Endothelial cell of umbilical vein (primary cell): ENCODE data around the gene PTPN22. TPM values are rescaled to one million over a fixed set of nuclear protein-coding genes. Genes with fewer than 3 reads are reported as not detected.

Experiments used
- BruUV-seq: library from RNA; stranded (reverse); fragments of 400-500 nt; replicated peaks from 2 replicates; lab custom pipeline; 2021; lab: Mats Ljungman, UMichigan
- CTCF ChIA-PET: fragments of 300-600, 350-600 bp; sonication (Branson Sonifier 250); formaldehyde crosslinking; loops from one replicate; lab custom pipeline; 2021; ENCODE audit warnings: antibody characterized with exemption, inconsistent platforms; lab: Charles Lee
- POLR2A ChIA-PET: fragments of 300-600, 350-600 bp; sonication (Branson Sonifier 250); formaldehyde crosslinking; loops from one replicate; lab custom pipeline; 2021; ENCODE audit warnings: antibody characterized with exemption, inconsistent platforms; lab: Charles Lee
- DNase-seq: peaks from one replicate; pipeline ENCODE4 v3.0.0-alpha.2; 2011; ENCODE audit warnings: low read depth, low spot score
- FAIRE-seq: peaks from 2 replicates; lab custom pipeline; 2011; peaks lifted over from hg19 to GRCh38; lab: Jason Lieb, UNC
- H2AFZ ChIP-seq: 2 replicates; pipeline ENCODE4 v1.6.0; 2012; ENCODE audit warnings: low read depth, low read length, control low read depth, inconsistent platforms
- H3K27ac ChIP-seq: 2 replicates; pipeline ENCODE4 v1.5.1; 2011; ENCODE audit warnings: low read depth, mild to moderate bottlenecking, control low read depth, low read length, moderate library complexity; ENCODE audit not compliant: insufficient read depth
- H3K27me3 ChIP-seq, 2 experiments: 2 replicates each; pipeline versions ENCODE4 v1.6.0 to v1.6.1; 2011; ENCODE audit warnings: low read length in 2 of 2, mixed read lengths in 1 of 2; ENCODE audit not compliant: control insufficient read depth in 2 of 2, insufficient read depth in 2 of 2
- H3K36me3 ChIP-seq, 2 experiments: 2 replicates in 1 of 2; 3 replicates in 1 of 2; pipeline ENCODE4 v1.5.1; 2011; ENCODE audit warnings: low read length in 2 of 2, mild to moderate bottlenecking in 1 of 2, moderate library complexity in 1 of 2; ENCODE audit not compliant: control insufficient read depth in 2 of 2, insufficient read depth in 2 of 2; ENCODE audit errors: extremely low read depth in 1 of 2
- H3K4me1 ChIP-seq: 3 replicates; pipeline ENCODE4 v1.5.1; 2011; ENCODE audit warnings: mild to moderate bottlenecking, low read length; ENCODE audit not compliant: control insufficient read depth, insufficient read depth; ENCODE audit errors: extremely low read depth
- H3K4me2 ChIP-seq: 2 replicates; pipeline ENCODE4 v1.6.1; 2011; ENCODE audit warnings: low read length, control low read depth, mixed read lengths; ENCODE audit not compliant: insufficient read depth
- H3K4me3 ChIP-seq, 3 experiments: fragments of 200-600 bp in 1 of 3; sonication (generic), shearing (Covaris generic) in 1 of 3; replicated peaks in 1 of 3; 2 replicates each; pipeline ENCODE4 v1.5.1; 2011 to 2016; ENCODE audit warnings: control low read depth in 3 of 3, low read length in 3 of 3, mild to moderate bottlenecking in 2 of 3, inconsistent platforms in 1 of 3, low read depth in 1 of 3, moderate library complexity in 1 of 3; ENCODE audit not compliant: insufficient read depth in 1 of 3
- H3K79me2 ChIP-seq: 2 replicates; pipeline ENCODE4 v1.6.0; 2012; ENCODE audit warnings: low read length, inconsistent platforms; ENCODE audit not compliant: control insufficient read depth, insufficient read depth
- H3K9ac ChIP-seq: replicated peaks from 2 replicates; pipeline ENCODE3; 2011; ENCODE audit warnings: low read length, control low read depth; ENCODE audit not compliant: insufficient read depth; ENCODE audit errors: extremely low read depth
- H3K9me1 ChIP-seq: replicated peaks from 3 replicates; pipeline ENCODE4 v1.6.0; 2011; ENCODE audit warnings: mild to moderate bottlenecking, low read length; ENCODE audit not compliant: control insufficient read depth, insufficient read depth; ENCODE audit errors: extremely low read depth
- H3K9me3 ChIP-seq: replicated peaks from 2 replicates; pipeline ENCODE4 v1.5.1; 2012; ENCODE audit warnings: low read length, inconsistent platforms; ENCODE audit not compliant: control insufficient read depth, insufficient read depth
- H4K20me1 ChIP-seq: replicated peaks from 2 replicates; pipeline ENCODE3; 2011; ENCODE audit warnings: mild to moderate bottlenecking, low read length; ENCODE audit not compliant: control insufficient read depth, insufficient read depth; ENCODE audit errors: extremely low read depth
- CTCF ChIP-seq, 2 donors: IDR thresholded peaks; 1 replicate in 1 of 2; 2 replicates in 1 of 2; pipeline ENCODE4 v1.5.1; 2011; ENCODE audit warnings: low read length in 2 of 2, mild to moderate bottlenecking in 2 of 2, moderate library complexity in 2 of 2, control low read depth in 1 of 2, inconsistent platforms in 1 of 2, low read depth in 1 of 2; ENCODE audit not compliant: insufficient read depth in 1 of 2; ENCODE audit errors: extremely low read depth in 1 of 2
- EZH2 ChIP-seq: IDR thresholded peaks from 2 replicates; pipeline ENCODE4 v1.6.1; 2012; ENCODE audit warnings: borderline replicate concordance, low read depth, mild to moderate bottlenecking, moderate library complexity, low read length, inconsistent platforms; ENCODE audit not compliant: severe bottlenecking
- FOS ChIP-seq: IDR thresholded peaks from 2 replicates; pipeline ENCODE4 v1.6.1; 2011; ENCODE audit warnings: mild to moderate bottlenecking, low read length, moderate library complexity, borderline replicate concordance; ENCODE audit not compliant: insufficient read depth
- GATA2 ChIP-seq: IDR thresholded peaks from 2 replicates; pipeline ENCODE4 v1.7.0; 2011; ENCODE audit warnings: low read depth, mild to moderate bottlenecking, moderate library complexity, mixed read lengths, low read length; ENCODE audit not compliant: insufficient read length, insufficient read depth
- JUN ChIP-seq: IDR thresholded peaks from 2 replicates; pipeline ENCODE4 v1.6.1; 2011; ENCODE audit warnings: borderline replicate concordance, low read depth; ENCODE audit not compliant: insufficient read length, insufficient read depth
- MAX ChIP-seq: IDR thresholded peaks from 2 replicates; pipeline ENCODE4 v1.6.1; 2011; ENCODE audit not compliant: insufficient read depth, insufficient read length
- MYC ChIP-seq: IDR thresholded peaks from one replicate; pipeline ENCODE4 v1.6.1; 2011; ENCODE audit warnings: mild to moderate bottlenecking, low read depth, low read length
- POLR2A ChIP-seq: IDR thresholded peaks from 2 replicates; pipeline ENCODE4 v1.6.1; 2012; ENCODE audit warnings: low read depth, mild to moderate bottlenecking, control low read depth, low read length
- POLR2AphosphoS5 ChIP-seq: IDR thresholded peaks from 2 replicates; pipeline ENCODE4 v1.6.1; 2012; ENCODE audit warnings: low read depth, mild to moderate bottlenecking, control low read depth, low read length, moderate library complexity; ENCODE audit not compliant: insufficient read depth
- dilution Hi-C: fragments of 300-500 bp; cut with MboI; formaldehyde crosslinking; loops from one replicate; pipeline ENCODE4 v1.15.0; 2019; ENCODE audit warnings: low sequenced_read_pairs; ENCODE audit not compliant: extremely low pct_ligation_motif_present
- intact Hi-C: fragments of 100-400 bp; cut with micrococcal nuclease; formaldehyde crosslinking; loops from one replicate; pipeline ENCODE4 v1.10.0; 2022
- polyA plus RNA-seq, 4 experiments: library from polyadenylated mRNA; depleted of rRNA in 3 of 4; stranded (reverse) in 3 of 4; unstranded in 1 of 4; fragments of >200 nt; gene quantifications; 2 replicates each; pipeline versions ENCODE4 v1.2.1 to v1.2.3, GENCODE V29; 2011 to 2012; ENCODE audit warnings: missing spikeins in 1 of 4
- total RNA-seq: library from RNA; stranded (reverse); gene quantifications from 2 replicates; pipeline ENCODE4 v1.2.3, GENCODE V29; 2021

PTPN22 gene
- total and polyA plus RNA-seq, 2 donors (not counting 3 experiments of a cell fraction or from before 2014, with no cell fraction given) = not detected

GRCh38 chr1:113859478-113860175 lies 11.9 kb downstream of the PTPN22 start:
- Histone ChIP-seq H3K27me3 (no peaks in the 10 kb centered on the region), H3K9me3 (no peaks in the 10 kb centered on the region), H2AFZ (peak overlapping the region; percentile 39), H3K4me1 (peaks cover 14% of the 10 kb centered on the region), H3K9ac (no peak overlapping the region), H3K79me2 (no peaks in the 10 kb centered on the region), H3K4me3 (no peak overlapping the region), H4K20me1 (no peaks in the 10 kb centered on the region), H3K27ac (peak overlapping the region; percentile 74), H3K9me1 (no peaks in the 10 kb centered on the region), H3K4me2 (no peak overlapping the region), H3K36me3 (no peaks in the 10 kb centered on the region)
- FAIRE-seq (no peak), DNase-seq (no peak)
- BruUV-seq = no TSS peak
- TF ChIP-seq JUN (no peak), GATA2 (no peak), FOS (no peak), POLR2AphosphoS5 (no peak), EZH2 (no peak), MAX (no peak), MYC (no peak), POLR2A (no peak), CTCF (IDR thresholded peaks at IDR 0.05; ENCODE audit: extremely low read depth in 1 of 2, insufficient read depth in 1 of 2, low read depth in 1 of 2, low read length in 2 of 2) (no peak)
- dilution Hi-C loops = no loop called here
- POLR2A ChIA-PET = interaction anchor here (0.9 kb wide), 1 partner anchor 45 kb away, joined by 5 read pairs; the partner anchor contains the start of gene AP4B1
- CTCF ChIA-PET = interaction anchor here (0.7 to 2.5 kb wide), 13 partner anchors 9 to 117 kb away, joined by 3 to 18 read pairs (median 4); partner anchors contain the start of gene AP4B1
- intact Hi-C loops = no loop called here
